Natural killer cell treated with Interleukin-12 subunit alpha and Interleukin-12 subunit beta and Interleukin-15 and Interleukin-18, amount 100 ng/mL, for 72 hours (primary cell): Measurements from ENCODE around the gene PLA2G4E. TPM values are rescaled to one million over a fixed set of nuclear protein-coding genes. Genes with fewer than 3 reads are reported as not detected.

Source experiments
- ATAC-seq, 2 donors: fragments of 150-1000 bp; cut with Tn5 transposase in 1 of 2; sonication (Bioruptor Pico), chemical (Tn5 transposase) in 1 of 2; 2 replicates each; pipeline ENCODE4 v1.10.0; 2021
- DNase-seq: peaks from one replicate; pipeline ENCODE4 v3.0.0; 2022; ENCODE audit warnings: low spot score
- H3K27ac Mint-ChIP-seq, 2 donors: 1 replicate in 1 of 2; 2 replicates in 1 of 2; pipeline ENCODE4 v1.8.0; 2022; ENCODE audit warnings: mixed read lengths in 2 of 2, mild to moderate bottlenecking in 1 of 2, moderate library complexity in 1 of 2
- H3K27me3 Mint-ChIP-seq, 2 donors: 1 replicate in 1 of 2; 2 replicates in 1 of 2; pipeline ENCODE4 v1.8.0; 2022; ENCODE audit warnings: mixed read lengths in 2 of 2
- H3K36me3 Mint-ChIP-seq: one replicate; pipeline ENCODE4 v1.8.0; 2022; ENCODE audit warnings: mixed read lengths
- H3K4me1 Mint-ChIP-seq, 2 donors: 1 replicate in 1 of 2; 2 replicates in 1 of 2; pipeline ENCODE4 v1.8.0; 2022; ENCODE audit warnings: low read depth in 2 of 2, mixed read lengths in 2 of 2, mild to moderate bottlenecking in 1 of 2
- H3K4me3 Mint-ChIP-seq: one replicate; pipeline ENCODE4 v1.8.0; 2022; ENCODE audit warnings: mixed read lengths
- H3K9me3 Mint-ChIP-seq: 2 replicates; pipeline ENCODE4 v1.8.0; 2022; ENCODE audit warnings: mixed read lengths
- total RNA-seq, 2 donors: library from RNA; stranded (reverse); gene quantifications; one replicate each; pipeline ENCODE4 v1.2.3, GENCODE V29; 2022

Gene PLA2G4E, protein sequence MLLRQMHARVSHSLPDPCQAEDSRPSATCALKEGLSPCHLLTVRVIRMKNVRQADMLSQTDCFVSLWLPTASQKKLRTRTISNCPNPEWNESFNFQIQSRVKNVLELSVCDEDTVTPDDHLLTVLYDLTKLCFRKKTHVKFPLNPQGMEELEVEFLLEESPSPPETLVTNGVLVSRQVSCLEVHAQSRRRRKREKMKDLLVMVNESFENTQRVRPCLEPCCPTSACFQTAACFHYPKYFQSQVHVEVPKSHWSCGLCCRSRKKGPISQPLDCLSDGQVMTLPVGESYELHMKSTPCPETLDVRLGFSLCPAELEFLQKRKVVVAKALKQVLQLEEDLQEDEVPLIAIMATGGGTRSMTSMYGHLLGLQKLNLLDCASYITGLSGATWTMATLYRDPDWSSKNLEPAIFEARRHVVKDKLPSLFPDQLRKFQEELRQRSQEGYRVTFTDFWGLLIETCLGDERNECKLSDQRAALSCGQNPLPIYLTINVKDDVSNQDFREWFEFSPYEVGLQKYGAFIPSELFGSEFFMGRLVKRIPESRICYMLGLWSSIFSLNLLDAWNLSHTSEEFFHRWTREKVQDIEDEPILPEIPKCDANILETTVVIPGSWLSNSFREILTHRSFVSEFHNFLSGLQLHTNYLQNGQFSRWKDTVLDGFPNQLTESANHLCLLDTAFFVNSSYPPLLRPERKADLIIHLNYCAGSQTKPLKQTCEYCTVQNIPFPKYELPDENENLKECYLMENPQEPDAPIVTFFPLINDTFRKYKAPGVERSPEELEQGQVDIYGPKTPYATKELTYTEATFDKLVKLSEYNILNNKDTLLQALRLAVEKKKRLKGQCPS
- total RNA-seq: not detected

DNA sequence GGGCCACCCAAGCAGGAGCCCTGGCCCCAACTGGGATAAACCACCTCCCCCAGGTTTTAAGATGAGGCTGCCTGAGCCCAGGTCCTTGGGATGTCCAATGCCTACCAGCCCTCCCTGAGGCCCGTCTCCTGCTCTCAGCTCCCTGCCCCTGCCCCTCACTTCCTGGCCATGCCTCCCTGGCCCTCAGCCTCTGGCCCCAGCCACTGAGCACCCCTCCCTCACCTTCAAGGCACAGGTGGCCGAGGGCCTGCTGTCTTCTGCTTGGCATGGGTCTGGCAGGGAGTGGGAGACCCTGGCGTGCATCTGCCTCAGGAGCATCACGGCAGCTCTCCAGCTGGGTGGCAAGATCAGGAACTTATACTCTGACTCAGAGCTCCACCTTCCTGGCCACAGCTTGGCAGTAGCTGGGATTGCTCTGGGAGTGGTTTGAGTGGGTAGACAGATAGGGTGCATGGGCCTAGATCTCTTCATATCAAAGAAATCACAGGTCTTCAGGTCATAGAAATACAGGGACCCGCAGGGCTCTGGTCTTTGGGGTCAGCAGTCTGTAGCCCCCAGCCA, at the start of gene PLA2G4E:
Gene PLA2G4E (minus strand): TSS at position 330 of the 561 bp plus-strand sequence. CDS start 12 bp downstream, at position 318.
- peaks cover 0 to 8% of the 10 kb centered on the region in 2 donors for H3K27me3 Mint-ChIP-seq
- H3K4me1 Mint-ChIP-seq: no peaks in the 10 kb centered on the region
- no peaks in the 10 kb centered on the region for H3K9me3 Mint-ChIP-seq
- no peak within 1 kb of the TSS for H3K27ac Mint-ChIP-seq
- H3K36me3 Mint-ChIP-seq: no peaks in the 10 kb centered on the region
- peak in 1 of 2 donors; percentile 3 for ATAC-seq
- DNase-seq: no peak
- H3K4me3 Mint-ChIP-seq: no peak within 1 kb of the TSS

DNA sequence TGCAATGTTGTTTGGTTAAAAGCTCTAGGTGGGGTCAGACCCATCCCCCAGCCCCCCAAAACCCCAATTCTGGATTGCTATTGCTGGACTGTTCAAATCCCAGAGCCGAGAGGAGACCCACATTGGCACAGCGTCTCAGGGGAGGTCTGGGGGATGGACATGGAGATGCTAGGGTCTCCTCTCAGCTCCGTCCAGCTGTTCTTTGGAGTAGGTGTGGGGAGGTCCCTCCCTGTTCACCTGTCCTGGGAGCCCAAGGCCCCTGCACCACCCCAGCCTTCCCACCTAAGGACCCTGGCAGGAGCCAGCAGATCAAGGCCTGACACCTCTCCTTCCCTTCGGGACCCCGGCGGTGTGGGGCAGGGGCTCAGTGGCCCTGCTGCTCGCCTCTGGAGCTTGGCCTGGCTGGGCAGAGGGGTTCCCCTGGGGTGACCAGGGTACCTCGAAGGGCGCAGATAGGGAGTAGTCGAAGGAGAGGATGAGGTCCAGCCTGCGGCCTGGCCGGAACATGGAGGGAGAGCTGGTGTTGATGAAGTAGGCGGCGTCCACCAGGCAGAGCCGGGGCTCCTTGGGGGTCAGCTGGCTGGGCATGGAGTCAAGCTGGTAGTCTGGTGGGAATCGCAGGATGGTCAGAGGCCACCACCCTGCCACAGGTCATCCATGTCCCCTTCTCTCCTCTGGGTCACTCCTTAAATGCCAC, 49.6 kb upstream of the PLA2G4E start:
- Mint-ChIP-seq H3K4me1 (peaks cover 0 to 8% of the 10 kb centered on the region in 2 donors), H3K4me3 (no peak overlapping the region), H3K9me3 (no peaks in the 10 kb centered on the region), H3K27me3 (peaks cover 16 to 18% of the 10 kb centered on the region in 2 donors), H3K27ac (no peak overlapping the region), H3K36me3 (no peaks in the 10 kb centered on the region)
- DNase-seq: no peak
- peak in 1 of 2 donors; percentile 16 for ATAC-seq

DNA sequence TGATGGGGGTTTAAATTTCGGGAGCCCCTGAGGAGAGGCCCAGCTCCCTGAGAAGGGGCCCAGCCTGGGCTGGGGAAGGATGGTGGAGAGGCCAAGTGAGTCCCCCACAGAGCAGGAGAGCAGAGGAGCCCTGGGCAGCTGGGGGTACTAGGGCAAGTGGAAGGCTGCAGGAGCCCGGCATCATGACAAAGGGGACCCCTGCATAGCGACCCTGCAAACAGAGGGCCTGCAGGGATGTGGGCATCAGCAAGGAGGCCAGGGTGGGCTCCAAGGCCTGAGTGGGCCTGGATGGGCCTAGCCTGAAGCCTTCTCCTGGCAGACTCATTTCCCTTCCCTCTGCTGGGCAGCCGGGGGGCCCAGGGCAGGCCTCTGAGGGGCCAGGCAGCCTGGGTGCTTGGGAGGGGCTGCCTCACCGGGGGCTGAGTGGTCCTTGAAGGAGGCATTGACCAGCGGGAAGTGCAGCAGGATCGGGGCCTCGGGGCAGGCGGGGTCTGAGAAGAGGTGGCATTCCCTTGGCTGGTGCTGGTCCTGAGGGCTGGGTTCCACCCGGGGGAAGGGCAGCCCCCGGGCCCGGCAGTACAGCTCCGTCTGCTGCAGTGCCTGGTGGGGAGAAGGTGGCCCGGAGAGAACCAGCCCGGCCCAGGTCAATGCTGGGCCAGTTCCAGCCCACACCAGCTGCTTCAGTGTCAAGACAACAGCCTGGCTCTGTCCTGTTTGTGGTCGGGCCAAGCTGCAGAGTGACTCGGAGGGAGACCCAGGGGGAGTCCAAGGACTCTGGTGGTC, 48.8 kb upstream of the PLA2G4E start:
- H3K27ac Mint-ChIP-seq: no peak overlapping the region
- H3K9me3 Mint-ChIP-seq: no peaks in the 10 kb centered on the region
- H3K27me3 Mint-ChIP-seq: peaks cover 16 to 19% of the 10 kb centered on the region in 2 donors
- DNase-seq (no peak), ATAC-seq (no peak)
- no peaks in the 10 kb centered on the region for H3K36me3 Mint-ChIP-seq
- H3K4me3 Mint-ChIP-seq: no peak overlapping the region
- H3K4me1 Mint-ChIP-seq: peaks cover 0 to 8% of the 10 kb centered on the region in 2 donors

DNA sequence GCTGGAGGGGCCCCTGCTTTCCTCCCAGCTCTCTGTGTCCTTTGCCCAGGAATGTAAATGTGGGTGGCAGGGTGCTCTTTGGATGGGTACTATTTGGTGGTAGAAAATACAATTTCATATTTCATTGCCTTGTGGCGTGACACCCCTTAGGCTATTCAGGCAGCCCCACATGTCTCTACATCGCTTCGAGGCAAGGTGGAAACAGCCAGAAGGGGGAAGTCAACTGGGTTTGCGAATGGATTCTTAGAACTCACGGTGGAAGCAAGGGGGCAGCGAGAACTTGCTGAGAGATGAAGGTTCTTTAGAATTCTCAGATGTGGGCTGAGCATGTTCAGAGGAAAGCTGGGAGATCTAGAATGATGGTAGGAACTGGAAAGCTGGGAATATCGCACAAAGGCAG, 48.2 kb upstream of the PLA2G4E start:
- no peaks in the 10 kb centered on the region for H3K36me3 Mint-ChIP-seq
- H3K4me3 Mint-ChIP-seq: no peak overlapping the region
- H3K27ac Mint-ChIP-seq: no peak overlapping the region
- no peak for DNase-seq
- peaks cover 0 to 8% of the 10 kb centered on the region in 2 donors for H3K4me1 Mint-ChIP-seq
- ATAC-seq: no peak
- H3K27me3 Mint-ChIP-seq: peaks cover 16 to 18% of the 10 kb centered on the region in 2 donors
- no peaks in the 10 kb centered on the region for H3K9me3 Mint-ChIP-seq

DNA sequence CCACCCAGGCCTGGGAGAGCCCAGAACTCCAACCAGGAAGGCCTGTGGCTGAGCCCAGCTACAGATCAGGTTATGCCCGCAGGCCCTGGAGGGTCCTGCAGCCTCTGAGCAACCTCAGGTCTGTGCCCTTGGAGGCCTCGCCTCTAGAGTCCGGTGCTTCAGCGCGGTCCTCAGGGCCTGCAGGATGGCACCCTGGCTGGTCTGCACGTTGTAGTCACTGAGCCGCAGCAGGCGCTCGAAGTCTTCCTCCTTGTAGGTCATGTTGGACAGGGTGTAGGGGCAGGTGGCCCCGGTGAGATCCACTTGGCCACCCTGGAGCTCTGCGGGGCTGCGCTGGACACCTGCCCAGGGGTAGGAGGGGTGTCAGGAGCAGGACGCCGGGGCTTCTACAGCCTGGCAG, 47.8 kb upstream of the PLA2G4E start:
- Mint-ChIP-seq H3K4me3 (no peak overlapping the region), H3K36me3 (no peaks in the 10 kb centered on the region), H3K4me1 (peaks cover 0 to 8% of the 10 kb centered on the region in 2 donors), H3K27ac (no peak overlapping the region), H3K9me3 (no peaks in the 10 kb centered on the region), H3K27me3 (peaks cover 16 to 20% of the 10 kb centered on the region in 2 donors)
- ATAC-seq: no peak
- no peak for DNase-seq

DNA sequence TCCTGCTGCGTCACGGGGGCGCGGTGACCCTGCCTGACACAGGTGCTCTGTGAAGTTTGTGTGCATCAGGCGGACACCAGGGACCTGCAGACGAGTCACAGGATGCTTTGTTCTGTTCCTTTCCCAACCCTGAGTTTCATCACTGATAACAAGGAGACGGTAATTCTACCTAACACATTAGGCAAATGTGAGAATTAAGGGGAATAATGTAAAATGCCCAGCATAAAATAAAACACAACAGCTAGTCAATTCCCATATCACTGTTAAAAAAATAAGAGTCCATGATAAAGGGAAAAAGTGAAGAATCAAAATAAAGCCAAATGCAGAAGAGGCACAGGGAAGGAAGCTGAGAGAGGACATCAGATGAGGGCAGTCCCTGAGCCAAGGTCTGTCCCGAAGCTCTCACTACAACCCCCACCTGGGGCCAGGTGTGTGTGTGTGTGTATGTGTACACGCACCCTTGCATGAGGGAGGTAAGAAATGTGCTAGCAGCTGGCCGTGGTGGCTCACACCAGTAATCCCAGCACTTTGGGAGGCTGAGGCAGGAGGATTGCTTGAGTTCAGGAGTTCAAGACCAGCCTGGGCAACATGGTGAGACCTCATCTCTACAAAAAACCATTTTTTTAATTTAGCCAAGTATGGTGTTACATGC, 46.0 kb upstream of the PLA2G4E start:
- Mint-ChIP-seq H3K9me3 (no peaks in the 10 kb centered on the region), H3K4me1 (peaks cover 0 to 5% of the 10 kb centered on the region in 2 donors), H3K27ac (no peak overlapping the region), H3K36me3 (no peaks in the 10 kb centered on the region), H3K4me3 (no peak overlapping the region), H3K27me3 (peaks cover 16 to 18% of the 10 kb centered on the region in 2 donors)
- DNase-seq: no peak
- no peak for ATAC-seq

DNA sequence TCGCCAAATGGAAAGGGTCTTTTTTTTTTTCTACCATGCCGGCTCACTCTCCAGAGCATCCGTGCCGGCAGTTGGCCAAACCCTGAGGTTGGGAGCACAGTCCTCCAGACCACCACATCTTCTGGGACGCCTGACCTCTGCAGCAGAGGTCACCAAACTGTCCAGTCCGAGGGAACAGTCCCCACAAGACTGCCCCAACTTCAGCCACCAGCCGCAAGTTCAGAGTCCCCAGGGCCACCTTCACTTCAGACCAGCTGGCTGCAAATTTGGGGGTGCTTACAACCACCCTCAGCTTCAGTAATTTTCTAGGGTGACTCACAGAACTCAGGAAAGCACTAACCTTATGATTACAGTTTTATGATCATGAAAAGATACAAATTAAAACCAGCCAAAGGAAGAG, 44.6 kb upstream of the PLA2G4E start:
- H3K27ac Mint-ChIP-seq: no peak overlapping the region
- no peaks in the 10 kb centered on the region for H3K9me3 Mint-ChIP-seq
- peaks cover 0 to 7% of the 10 kb centered on the region in 2 donors for H3K4me1 Mint-ChIP-seq
- H3K36me3 Mint-ChIP-seq: no peaks in the 10 kb centered on the region
- H3K4me3 Mint-ChIP-seq: no peak overlapping the region
- DNase-seq (no peak), ATAC-seq (no peak)
- H3K27me3 Mint-ChIP-seq: peaks cover 18 to 20% of the 10 kb centered on the region in 2 donors

DNA sequence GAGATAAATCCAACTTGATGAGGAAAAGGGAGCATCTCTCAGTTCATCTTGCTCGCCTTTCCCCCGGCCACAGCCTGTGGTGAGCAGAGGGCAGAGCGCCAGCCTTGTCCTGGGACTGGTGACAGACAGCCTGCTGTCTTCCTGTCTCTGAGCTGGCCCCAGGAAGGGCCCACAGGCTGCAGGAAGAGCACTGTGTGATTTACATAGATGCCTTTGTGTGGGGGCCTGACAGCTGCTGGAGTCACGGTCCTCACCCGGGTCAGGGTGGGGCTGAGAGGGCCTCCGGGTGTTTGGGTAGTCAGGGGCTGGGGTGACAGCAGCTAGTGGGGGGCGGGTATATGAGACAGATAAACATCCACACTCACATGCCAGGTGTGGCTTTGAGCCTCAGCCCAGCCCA, 44.2 kb upstream of the PLA2G4E start:
- H3K4me3 Mint-ChIP-seq: no peak overlapping the region
- H3K9me3 Mint-ChIP-seq: no peaks in the 10 kb centered on the region
- no peaks in the 10 kb centered on the region for H3K36me3 Mint-ChIP-seq
- H3K27ac Mint-ChIP-seq: no peak overlapping the region
- H3K27me3 Mint-ChIP-seq: peaks cover 18 to 20% of the 10 kb centered on the region in 2 donors
- DNase-seq (no peak), ATAC-seq (peak in 1 of 2 donors; percentile 26)
- peaks cover 4 to 9% of the 10 kb centered on the region in 2 donors for H3K4me1 Mint-ChIP-seq

DNA sequence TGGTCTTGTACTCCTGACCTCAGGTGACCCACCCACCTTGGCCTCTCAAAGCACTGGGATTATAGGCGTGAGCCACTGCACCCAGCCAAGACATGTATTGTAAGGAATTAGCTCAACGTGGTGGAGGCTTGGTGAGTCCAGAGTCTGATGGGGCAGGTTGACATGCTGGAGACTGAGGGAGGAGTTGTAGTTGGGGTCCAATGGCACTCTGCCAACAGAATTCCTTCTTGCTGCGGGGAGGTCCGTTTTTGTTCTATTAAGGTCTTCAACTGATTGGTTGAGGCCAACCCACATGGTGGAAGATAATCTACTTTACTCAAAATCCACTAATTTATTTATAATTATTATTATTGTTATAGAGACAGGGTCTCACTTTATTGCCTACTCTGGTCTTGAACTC, 43.4 kb upstream of the PLA2G4E start:
- H3K36me3 Mint-ChIP-seq: no peaks in the 10 kb centered on the region

DNA sequence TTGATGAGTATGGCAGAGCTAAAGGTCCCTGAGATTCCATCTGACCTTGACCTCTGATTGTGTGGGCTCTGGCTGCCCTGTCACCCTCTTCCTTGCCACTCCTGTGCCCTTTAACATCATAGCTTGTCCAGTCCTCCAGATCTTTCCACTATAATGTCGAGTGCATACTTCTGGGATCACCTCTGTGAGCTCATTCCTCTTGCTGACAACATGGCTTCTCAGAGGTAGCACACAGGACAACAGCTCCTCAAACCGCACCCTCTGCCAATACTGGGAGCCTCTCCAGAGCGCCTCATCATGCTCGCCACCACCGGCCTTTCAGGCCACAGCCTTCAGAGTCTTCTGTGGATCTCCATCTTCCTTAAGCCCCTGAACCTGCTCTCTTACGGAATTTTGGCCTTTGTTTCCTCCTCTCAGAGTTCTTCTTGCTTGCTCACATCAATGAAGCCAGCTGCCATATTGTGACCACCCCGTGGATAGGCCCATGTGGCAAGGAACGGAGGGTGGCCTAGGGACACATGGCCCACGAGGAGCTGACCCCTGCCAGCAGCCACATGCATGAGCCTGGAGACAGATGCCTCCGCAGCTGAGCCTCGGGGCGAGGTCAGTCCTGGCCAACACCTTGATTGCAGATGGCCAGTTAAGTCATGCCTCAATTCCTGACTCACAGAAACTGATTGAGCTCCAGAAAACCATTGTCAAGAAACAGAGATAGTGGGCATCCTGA, 42.4 kb upstream of the PLA2G4E start:
- peaks cover 5 to 9% of the 10 kb centered on the region in 2 donors for H3K4me1 Mint-ChIP-seq
- no peaks in the 10 kb centered on the region for H3K36me3 Mint-ChIP-seq
- peaks cover 19 to 20% of the 10 kb centered on the region in 2 donors for H3K27me3 Mint-ChIP-seq
- no peak overlapping the region for H3K4me3 Mint-ChIP-seq
- H3K9me3 Mint-ChIP-seq: no peaks in the 10 kb centered on the region
- DNase-seq (no peak), ATAC-seq (no peak)
- H3K27ac Mint-ChIP-seq: no peak overlapping the region

More for the DNA sequence above, 43.4 kb upstream of the PLA2G4E start:
- ATAC-seq (no peak), DNase-seq (no peak)
- H3K4me1 Mint-ChIP-seq: peaks cover 5 to 9% of the 10 kb centered on the region in 2 donors
- H3K9me3 Mint-ChIP-seq: no peaks in the 10 kb centered on the region
- H3K4me3 Mint-ChIP-seq: no peak overlapping the region
- no peak overlapping the region for H3K27ac Mint-ChIP-seq
- peaks cover 18 to 20% of the 10 kb centered on the region in 2 donors for H3K27me3 Mint-ChIP-seq

DNA sequence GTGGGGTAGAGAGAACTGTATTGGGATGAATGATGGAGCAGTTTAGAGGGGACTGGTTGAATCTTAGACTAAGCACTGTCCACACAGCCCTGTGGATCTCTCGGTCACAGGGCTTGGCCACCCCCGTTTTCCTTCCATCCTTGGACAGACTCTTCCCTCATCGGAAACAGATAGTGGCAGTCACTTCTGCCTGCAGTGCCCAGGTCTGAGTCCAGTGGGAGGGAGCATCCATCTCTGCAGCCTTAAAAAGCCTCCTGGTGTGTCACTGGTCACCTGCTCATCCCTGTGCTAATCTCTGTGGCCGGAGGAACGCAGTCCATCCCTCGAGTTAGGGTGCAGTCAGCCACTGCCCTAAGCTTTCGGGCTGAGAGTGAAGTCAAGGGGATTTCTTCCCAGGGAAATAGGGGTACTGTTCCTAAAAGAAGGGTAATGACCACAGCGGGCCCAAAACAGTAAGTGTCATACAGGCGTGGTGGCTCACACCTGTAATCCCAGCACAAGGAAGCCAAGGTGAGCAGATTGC, 41.5 kb upstream of the PLA2G4E start:
- Mint-ChIP-seq H3K4me1 (peaks cover 5 to 14% of the 10 kb centered on the region in 2 donors), H3K36me3 (no peaks in the 10 kb centered on the region), H3K9me3 (no peaks in the 10 kb centered on the region), H3K27me3 (peaks cover 27 to 28% of the 10 kb centered on the region in 2 donors), H3K4me3 (no peak overlapping the region), H3K27ac (no peak overlapping the region)
- DNase-seq (no peak), ATAC-seq (no peak)

DNA sequence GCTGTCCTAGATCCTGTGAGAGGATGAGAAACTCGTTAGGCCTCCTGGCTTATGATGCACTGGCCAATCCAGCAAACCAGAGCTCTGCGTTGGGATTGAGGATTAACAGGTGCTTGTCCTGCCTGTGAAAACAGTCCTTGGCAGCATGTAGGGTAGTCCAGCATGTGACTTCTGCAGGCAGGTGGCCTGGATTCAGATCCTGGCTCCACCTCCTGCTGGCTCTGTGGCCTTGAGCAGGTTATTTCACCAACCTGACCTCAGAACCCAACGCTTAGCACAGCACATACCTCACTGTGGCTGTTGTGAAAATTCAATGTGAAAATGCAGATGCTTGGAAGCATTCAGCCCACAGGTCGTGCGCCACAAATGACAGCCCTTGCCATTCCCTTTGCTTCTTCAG, 40.0 kb upstream of the PLA2G4E start:
- Mint-ChIP-seq H3K4me3 (no peak overlapping the region), H3K27me3 (peaks cover 28 to 30% of the 10 kb centered on the region in 2 donors), H3K36me3 (no peaks in the 10 kb centered on the region), H3K9me3 (no peaks in the 10 kb centered on the region), H3K4me1 (peaks cover 5 to 13% of the 10 kb centered on the region in 2 donors), H3K27ac (no peak overlapping the region)
- DNase-seq (no peak), ATAC-seq (no peak)
